HL-60 (cell line): Measurements from ENCODE around the gene ACAP1.

Source experiments
- DNase-seq, 2 experiments: peaks; one replicate each; pipeline ENCODE4 v3.0.0-alpha.2; 2010 to 2020; ENCODE audit warnings: low read depth in 1 of 2, low spot score in 1 of 2
- H3K27ac ChIP-seq: fragments of 250-450 bp; sonication (Bioruptor Pico); replicated peaks from 2 replicates; pipeline ENCODE4 v1.5.1; 2020; ENCODE audit warnings: mild to moderate bottlenecking, moderate library complexity
- H3K27me3 ChIP-seq: fragments of 250-450 bp; sonication (Bioruptor Pico); 2 replicates; pipeline ENCODE4 v1.5.1; 2021; ENCODE audit warnings: mild to moderate bottlenecking, moderate library complexity; ENCODE audit not compliant: insufficient read depth, poor library complexity, severe bottlenecking
- H3K4me3 ChIP-seq: replicated peaks from 2 replicates; pipeline ENCODE4 v1.5.1; 2011; ENCODE audit warnings: mild to moderate bottlenecking, control low read depth, low read length; ENCODE audit not compliant: insufficient read depth
- GABPA ChIP-seq: IDR thresholded peaks from 2 replicates; pipeline ENCODE4 v1.6.1; 2012; ENCODE audit warnings: low read depth
- POLR2AphosphoS5 ChIP-seq: IDR thresholded peaks from 2 replicates; pipeline ENCODE4 v1.6.1; 2012; ENCODE audit warnings: low read depth
- SPI1 ChIP-seq: IDR thresholded peaks from 2 replicates; pipeline ENCODE4 v1.6.1; 2012; ENCODE audit warnings: low read depth, mild to moderate bottlenecking, borderline replicate concordance
- TF ChIP-seq, protein P1 (sequence below): IDR thresholded peaks from 2 replicates; pipeline ENCODE4 v1.6.1; 2012; ENCODE audit warnings: low read depth; ENCODE audit not compliant: insufficient replicate concordance
- TF ChIP-seq, protein P2 (sequence below): IDR thresholded peaks from one replicate; pipeline ENCODE4 v1.5.1; 2011; ENCODE audit warnings: low read length, control low read depth, inconsistent platforms; ENCODE audit not compliant: insufficient read depth

Gene ACAP1

DNA sequence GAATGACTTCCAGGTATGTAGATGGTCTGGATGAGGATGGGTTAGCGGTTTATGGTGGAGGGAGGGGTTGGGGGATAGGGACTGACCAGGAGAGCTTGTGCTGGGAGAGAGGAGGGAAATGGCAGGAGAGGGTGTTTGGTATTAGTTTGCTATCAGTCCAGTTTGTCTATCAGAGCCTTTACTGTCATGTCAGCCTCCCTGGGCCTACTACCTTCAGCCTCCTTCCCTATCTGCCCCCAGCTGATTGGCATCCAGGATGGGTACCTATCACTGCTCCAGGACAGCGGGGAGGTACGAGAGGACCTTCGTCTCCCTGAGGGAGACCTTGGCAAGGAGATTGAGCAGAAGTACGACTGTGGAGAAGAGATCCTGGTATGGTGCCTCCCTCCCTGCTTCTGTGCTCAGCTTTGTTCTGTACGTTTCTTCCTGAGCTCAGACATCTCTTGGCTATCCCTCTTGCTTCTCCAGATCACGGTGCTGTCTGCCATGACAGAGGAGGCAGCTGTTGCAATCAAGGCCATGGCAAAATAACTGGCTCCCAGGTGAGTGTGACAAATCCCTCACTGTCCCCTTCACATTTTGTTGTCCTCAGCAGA is 25.1 kb upstream of the ACAP1 start:
- DNase-seq: no peak
- TF ChIP-seq GABPA: no peak
- no peak for TF ChIP-seq POLR2AphosphoS5
- no peak for TF ChIP-seq SPI1
- TF ChIP-seq, protein P1, sequence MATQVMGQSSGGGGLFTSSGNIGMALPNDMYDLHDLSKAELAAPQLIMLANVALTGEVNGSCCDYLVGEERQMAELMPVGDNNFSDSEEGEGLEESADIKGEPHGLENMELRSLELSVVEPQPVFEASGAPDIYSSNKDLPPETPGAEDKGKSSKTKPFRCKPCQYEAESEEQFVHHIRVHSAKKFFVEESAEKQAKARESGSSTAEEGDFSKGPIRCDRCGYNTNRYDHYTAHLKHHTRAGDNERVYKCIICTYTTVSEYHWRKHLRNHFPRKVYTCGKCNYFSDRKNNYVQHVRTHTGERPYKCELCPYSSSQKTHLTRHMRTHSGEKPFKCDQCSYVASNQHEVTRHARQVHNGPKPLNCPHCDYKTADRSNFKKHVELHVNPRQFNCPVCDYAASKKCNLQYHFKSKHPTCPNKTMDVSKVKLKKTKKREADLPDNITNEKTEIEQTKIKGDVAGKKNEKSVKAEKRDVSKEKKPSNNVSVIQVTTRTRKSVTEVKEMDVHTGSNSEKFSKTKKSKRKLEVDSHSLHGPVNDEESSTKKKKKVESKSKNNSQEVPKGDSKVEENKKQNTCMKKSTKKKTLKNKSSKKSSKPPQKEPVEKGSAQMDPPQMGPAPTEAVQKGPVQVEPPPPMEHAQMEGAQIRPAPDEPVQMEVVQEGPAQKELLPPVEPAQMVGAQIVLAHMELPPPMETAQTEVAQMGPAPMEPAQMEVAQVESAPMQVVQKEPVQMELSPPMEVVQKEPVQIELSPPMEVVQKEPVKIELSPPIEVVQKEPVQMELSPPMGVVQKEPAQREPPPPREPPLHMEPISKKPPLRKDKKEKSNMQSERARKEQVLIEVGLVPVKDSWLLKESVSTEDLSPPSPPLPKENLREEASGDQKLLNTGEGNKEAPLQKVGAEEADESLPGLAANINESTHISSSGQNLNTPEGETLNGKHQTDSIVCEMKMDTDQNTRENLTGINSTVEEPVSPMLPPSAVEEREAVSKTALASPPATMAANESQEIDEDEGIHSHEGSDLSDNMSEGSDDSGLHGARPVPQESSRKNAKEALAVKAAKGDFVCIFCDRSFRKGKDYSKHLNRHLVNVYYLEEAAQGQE: no peak
- TF ChIP-seq, protein P2, sequence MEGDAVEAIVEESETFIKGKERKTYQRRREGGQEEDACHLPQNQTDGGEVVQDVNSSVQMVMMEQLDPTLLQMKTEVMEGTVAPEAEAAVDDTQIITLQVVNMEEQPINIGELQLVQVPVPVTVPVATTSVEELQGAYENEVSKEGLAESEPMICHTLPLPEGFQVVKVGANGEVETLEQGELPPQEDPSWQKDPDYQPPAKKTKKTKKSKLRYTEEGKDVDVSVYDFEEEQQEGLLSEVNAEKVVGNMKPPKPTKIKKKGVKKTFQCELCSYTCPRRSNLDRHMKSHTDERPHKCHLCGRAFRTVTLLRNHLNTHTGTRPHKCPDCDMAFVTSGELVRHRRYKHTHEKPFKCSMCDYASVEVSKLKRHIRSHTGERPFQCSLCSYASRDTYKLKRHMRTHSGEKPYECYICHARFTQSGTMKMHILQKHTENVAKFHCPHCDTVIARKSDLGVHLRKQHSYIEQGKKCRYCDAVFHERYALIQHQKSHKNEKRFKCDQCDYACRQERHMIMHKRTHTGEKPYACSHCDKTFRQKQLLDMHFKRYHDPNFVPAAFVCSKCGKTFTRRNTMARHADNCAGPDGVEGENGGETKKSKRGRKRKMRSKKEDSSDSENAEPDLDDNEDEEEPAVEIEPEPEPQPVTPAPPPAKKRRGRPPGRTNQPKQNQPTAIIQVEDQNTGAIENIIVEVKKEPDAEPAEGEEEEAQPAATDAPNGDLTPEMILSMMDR: no peak
- H3K27ac ChIP-seq: no peak overlapping the region
- H3K4me3 ChIP-seq: no peak overlapping the region
- H3K27me3 ChIP-seq: no peaks in the 10 kb centered on the region

DNA sequence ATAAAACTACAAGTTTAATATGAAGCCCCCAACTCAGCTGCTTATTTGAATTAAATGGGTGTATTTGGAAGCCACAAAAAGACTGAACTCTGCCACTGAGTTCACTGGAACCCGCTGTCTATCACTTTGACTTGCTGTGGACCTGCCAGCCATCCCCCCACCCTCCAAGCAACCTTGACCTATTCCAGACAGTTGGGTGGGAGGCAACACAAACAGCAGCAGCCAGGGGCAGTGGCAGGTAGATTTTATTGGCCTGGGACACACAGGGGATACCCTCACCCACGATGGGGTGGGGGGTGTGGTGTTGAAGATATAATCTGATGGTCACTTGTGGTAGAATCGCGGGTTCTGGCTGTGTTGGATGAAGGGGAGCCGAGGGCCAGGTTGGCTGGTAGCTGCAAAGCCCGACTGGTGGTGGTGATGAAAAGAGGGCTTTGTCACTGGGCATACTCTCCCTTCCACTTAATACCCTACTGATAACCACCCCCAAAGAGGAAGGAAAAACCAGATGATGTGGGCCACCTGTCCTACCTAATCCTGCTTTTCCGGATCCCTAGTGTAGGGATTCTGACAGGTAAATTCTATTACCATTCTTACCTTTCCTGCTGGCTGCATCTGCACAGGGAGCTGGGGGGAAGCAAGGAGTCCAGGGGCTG is 23.8 kb upstream of the ACAP1 start:
- DNase-seq: no peak
- H3K4me3 ChIP-seq: no peak overlapping the region
- H3K27ac ChIP-seq: no peak overlapping the region
- TF ChIP-seq, protein P2: no peak
- TF ChIP-seq, protein P1: no peak
- TF ChIP-seq POLR2AphosphoS5 (no peak; the same call in 1 of the 2 replicates), SPI1 (no peak)
- H3K27me3 ChIP-seq: no peaks in the 10 kb centered on the region

DNA sequence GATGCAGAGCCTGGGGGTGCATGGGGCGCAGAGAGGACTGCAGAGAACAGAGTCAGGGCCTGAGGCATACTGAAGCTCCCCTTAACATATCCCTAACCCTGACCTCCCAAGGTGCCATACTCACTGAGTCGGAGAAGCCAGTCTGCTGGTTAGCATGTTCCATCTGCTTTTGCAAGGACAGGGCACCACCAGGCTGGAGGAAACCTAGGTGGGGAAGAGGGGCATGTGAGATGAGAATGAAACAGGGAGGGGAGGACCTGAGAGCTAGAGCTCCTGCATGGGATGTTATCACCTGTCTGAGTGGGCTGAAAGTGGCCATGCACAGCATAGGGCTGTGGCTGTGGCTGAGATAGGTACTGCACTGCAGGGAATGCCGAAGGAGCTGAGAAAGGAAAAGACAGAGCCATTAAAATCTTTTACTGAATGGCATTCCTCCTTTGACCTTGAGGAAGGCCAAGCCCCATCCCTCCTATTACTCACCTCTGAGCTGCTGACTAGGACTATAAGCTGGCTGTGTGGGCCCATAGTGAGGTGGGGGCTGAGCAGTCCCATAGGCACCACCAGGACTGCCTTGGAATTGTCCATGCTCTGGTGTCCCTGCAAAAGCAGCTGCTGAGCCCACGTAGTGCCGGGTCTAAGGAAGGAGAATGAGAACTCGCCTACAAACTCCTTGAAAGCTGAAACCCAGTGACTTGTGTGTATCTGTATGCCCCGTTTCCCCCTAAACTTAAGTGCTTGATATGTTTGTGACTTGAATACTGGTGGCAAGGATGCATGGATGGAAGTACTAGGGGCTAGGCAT is 23.0 kb upstream of the ACAP1 start:
- DNase-seq: no peak
- H3K27me3 ChIP-seq: no peaks in the 10 kb centered on the region
- TF ChIP-seq POLR2AphosphoS5 (peak; percentile 74; the same call in 1 of the 2 replicates), GABPA (no peak), SPI1 (no peak)
- TF ChIP-seq, protein P2: no peak
- TF ChIP-seq, protein P1: no peak
- no peak overlapping the region for H3K27ac ChIP-seq
- H3K4me3 ChIP-seq: no peak overlapping the region
